Epithelial cell of proximal tubule (primary cell): ENCODE results near the gene KRTAP21-3. TPM values are rescaled to one million over a fixed set of nuclear protein-coding genes. Genes with fewer than 3 reads are reported as not detected.

Experiments used
- DNase-seq: peaks from one replicate; pipeline ENCODE4 v3.0.0-alpha.2; 2011; ENCODE audit warnings: low read depth
- H3K4me3 ChIP-seq: 2 replicates; pipeline ENCODE4 v1.5.1; 2011; ENCODE audit warnings: low read depth, mild to moderate bottlenecking, low read length
- CTCF ChIP-seq: conservative IDR thresholded peaks from 2 replicates; pipeline ENCODE4 v1.5.1; 2012; ENCODE audit warnings: low read depth, mild to moderate bottlenecking, low read length
- total RNA-seq: library from RNA; depleted of rRNA; stranded (reverse); fragments of >200 nt; gene quantifications from 2 replicates; pipeline ENCODE4 v1.2.3, GENCODE V29; 2015

KRTAP21-3 gene
- total RNA-seq, 1 donor from 2014 or later = not detected

GRCh38 chr21:30707409-30707808 lies 11.2 kb downstream of the KRTAP21-3 start:
- TF ChIP-seq CTCF = no peak
- no peak overlapping the region for H3K4me3 ChIP-seq
- DNase-seq = no peak

- DNase-seq = no peak
- H3K4me3 ChIP-seq = no peak overlapping the region
- no peak for TF ChIP-seq CTCF
Measured at GRCh38 chr21:30695956-30696355, 22.6 kb downstream of the KRTAP21-3 start.

- H3K4me3 ChIP-seq = no peak overlapping the region
- DNase-seq = no peak
- TF ChIP-seq CTCF = no peak
Measured at GRCh38 chr21:30689822-30690221, 28.8 kb downstream of the KRTAP21-3 start.

- H3K4me3 ChIP-seq = no peak overlapping the region
- no peak for DNase-seq
- no peak for TF ChIP-seq CTCF
Measured at GRCh38 chr21:30684506-30684905, 34.1 kb downstream of the KRTAP21-3 start.

GRCh38 chr21:30680586-30680985 lies 38.0 kb downstream of the KRTAP21-3 start:
- no peak for DNase-seq
- no peak overlapping the region for H3K4me3 ChIP-seq
- no peak for TF ChIP-seq CTCF

GRCh38 chr21:30676737-30677136 lies 41.8 kb downstream of the KRTAP21-3 start:
- no peak for DNase-seq
- TF ChIP-seq CTCF = no peak
- no peak overlapping the region for H3K4me3 ChIP-seq

- H3K4me3 ChIP-seq = no peak overlapping the region
- DNase-seq = no peak
- TF ChIP-seq CTCF = no peak
Measured at GRCh38 chr21:30674312-30674711, 44.3 kb downstream of the KRTAP21-3 start.
